IMR-90 (cell line): Measurements from ENCODE around the gene GSE1. TPM values are rescaled to one million over a fixed set of nuclear protein-coding genes. Genes with fewer than 3 reads are reported as not detected.

Source experiments
- ATAC-seq: fragments of 200-7000 bp; cut with Tn5 transposase; 2 replicates; pipeline ENCODE4 v1.9.1; 2020; ENCODE audit warnings: low read depth, mild to moderate bottlenecking, moderate library complexity
- BruUV-seq: library from RNA; stranded (reverse); fragments of 400-500 nt; replicated peaks from 2 replicates; lab custom pipeline; 2021; lab: Mats Ljungman, UMichigan
- CTCF ChIA-PET: fragments of 300-600 bp; formaldehyde crosslinking; extraction: SDS; loops from one replicate; lab custom pipeline; 2021; ENCODE audit warnings: antibody characterized with exemption; lab: Yijun Ruan, JAX
- POLR2A ChIA-PET: fragments of 300-600 bp; sonication (Branson Sonifier 250); formaldehyde crosslinking; loops from one replicate; lab custom pipeline; 2022; ENCODE audit warnings: antibody characterized with exemption; ENCODE audit not compliant: unreplicated experiment; lab: Charles Lee
- DNase-seq: peaks from one replicate; pipeline ENCODE4 v3.0.0; 2013
- H2AFZ ChIP-seq: replicated peaks from 2 replicates; pipeline ENCODE3; 2013; ENCODE audit warnings: low read length, mild to moderate bottlenecking; ENCODE audit not compliant: poor library complexity
- H2AK5ac ChIP-seq: 2 replicates; pipeline ENCODE4 v1.6.1; 2013; ENCODE audit warnings: low read depth, low read length, inconsistent platforms
- H2AK9ac ChIP-seq: replicated peaks from 2 replicates; pipeline ENCODE3; 2013; ENCODE audit warnings: mild to moderate bottlenecking, low read depth, low read length, moderate library complexity; ENCODE audit not compliant: poor library complexity
- H2BK120ac ChIP-seq: 2 replicates; pipeline ENCODE4 v1.6.1; 2013; ENCODE audit warnings: low read depth, low read length, inconsistent platforms
- H2BK15ac ChIP-seq: 3 replicates; pipeline ENCODE4 v1.6.1; 2013; ENCODE audit warnings: low read depth, low read length, inconsistent platforms
- H2BK20ac ChIP-seq: 2 replicates; pipeline ENCODE4 v1.6.1; 2013; ENCODE audit warnings: low read depth, mild to moderate bottlenecking, inconsistent platforms, low read length, moderate library complexity
- H2BK5ac ChIP-seq: 2 replicates; pipeline ENCODE4 v1.6.1; 2013; ENCODE audit warnings: mild to moderate bottlenecking, low read depth, low read length, inconsistent platforms; ENCODE audit not compliant: poor library complexity, severe bottlenecking
- H3K14ac ChIP-seq: replicated peaks from 2 replicates; pipeline ENCODE4 v1.6.1; 2013; ENCODE audit warnings: low read depth, low read length, inconsistent platforms
- H3K18ac ChIP-seq: 2 replicates; pipeline ENCODE4 v1.6.1; 2013; ENCODE audit warnings: low read depth, low read length, control low read depth
- H3K23ac ChIP-seq: 2 replicates; pipeline ENCODE4 v1.6.1; 2013; ENCODE audit warnings: low read depth, low read length, inconsistent platforms
- H3K27ac ChIP-seq: 2 replicates; pipeline ENCODE4 v1.5.1; 2013; ENCODE audit warnings: mild to moderate bottlenecking, control low read depth, low read length; ENCODE audit not compliant: insufficient read depth
- H3K27me3 ChIP-seq: 2 replicates; pipeline ENCODE4 v1.6.1; 2013; ENCODE audit warnings: low read length; ENCODE audit not compliant: control insufficient read depth, insufficient read depth
- H3K36me3 ChIP-seq: 2 replicates; pipeline ENCODE4 v1.6.1; 2013; ENCODE audit warnings: low read length, mixed read lengths; ENCODE audit not compliant: control insufficient read depth, insufficient read depth
- H3K4ac ChIP-seq: 2 replicates; pipeline ENCODE4 v1.6.1; 2013; ENCODE audit warnings: low read depth, low read length, inconsistent platforms
- H3K4me1 ChIP-seq: 2 replicates; pipeline ENCODE4 v1.6.1; 2013; ENCODE audit warnings: low read length, mixed read lengths; ENCODE audit not compliant: control insufficient read depth, insufficient read depth
- H3K4me2 ChIP-seq: 2 replicates; pipeline ENCODE4 v1.6.1; 2013; ENCODE audit warnings: low read depth, mild to moderate bottlenecking, control low read depth, low read length, moderate library complexity
- H3K4me3 ChIP-seq: 2 replicates; pipeline ENCODE4 v1.5.1; 2013; ENCODE audit warnings: low read depth, mild to moderate bottlenecking, control low read depth, low read length, moderate library complexity; ENCODE audit not compliant: insufficient read depth
- H3K56ac ChIP-seq: 2 replicates; pipeline ENCODE4 v1.6.1; 2013; ENCODE audit warnings: low read length, inconsistent platforms; ENCODE audit not compliant: insufficient read depth; ENCODE audit errors: extremely low read depth
- H3K79me1 ChIP-seq, 2 experiments: 2 replicates each; pipeline ENCODE4 v1.6.1; 2013; ENCODE audit warnings: low read length in 2 of 2, inconsistent platforms in 1 of 2, low read depth in 1 of 2
- H3K9ac ChIP-seq: 2 replicates; pipeline ENCODE4 v1.6.1; 2013; ENCODE audit warnings: low read depth, low read length, control low read depth
- H3K9me1 ChIP-seq: 2 replicates; pipeline ENCODE4 v1.6.1; 2013; ENCODE audit warnings: low read length, inconsistent platforms; ENCODE audit not compliant: insufficient read depth
- H3K9me3 ChIP-seq: 2 replicates; pipeline ENCODE4 v1.6.1; 2013; ENCODE audit warnings: low read length; ENCODE audit not compliant: control insufficient read depth, insufficient read depth
- H4K20me1 ChIP-seq: 2 replicates; pipeline ENCODE4 v1.6.1; 2013; ENCODE audit warnings: low read length, inconsistent platforms; ENCODE audit not compliant: insufficient read depth
- H4K5ac ChIP-seq: 2 replicates; pipeline ENCODE4 v1.6.1; 2013; ENCODE audit warnings: mild to moderate bottlenecking, low read depth, low read length, control low read depth
- H4K8ac ChIP-seq, 2 experiments: 2 replicates each; pipeline ENCODE4 v1.6.1; 2013; ENCODE audit warnings: low read depth in 2 of 2, low read length in 2 of 2, control low read depth in 1 of 2, inconsistent platforms in 1 of 2
- H4K91ac ChIP-seq: 2 replicates; pipeline ENCODE4 v1.6.1; 2013; ENCODE audit warnings: low read depth, low read length, inconsistent platforms; ENCODE audit not compliant: insufficient read depth
- BHLHE40 ChIP-seq: fragments of 150-350 bp; IDR thresholded peaks from 2 replicates; pipeline ENCODE4 v1.6.1; 2016; ENCODE audit warnings: mild to moderate bottlenecking, low read depth, low read length
- CEBPB ChIP-seq: IDR thresholded peaks from 2 replicates; pipeline ENCODE4 v1.6.1; 2012; ENCODE audit warnings: low read depth, low read length, improper control_type of control experiment
- CHD1 ChIP-seq: IDR thresholded peaks from 2 replicates; pipeline ENCODE4 v1.6.1; 2012; ENCODE audit warnings: low read depth, low read length, improper control_type of control experiment
- CTCF ChIP-seq: conservative IDR thresholded peaks from 2 replicates; pipeline ENCODE4 v1.5.1; 2012; ENCODE audit warnings: mild to moderate bottlenecking, low read depth, low read length, improper control_type of control experiment
- FOS ChIP-seq: fragments of 150-350 bp; IDR thresholded peaks from 2 replicates; pipeline ENCODE4 v1.6.1; 2016; ENCODE audit warnings: low read depth, low read length
- MXI1 ChIP-seq: IDR thresholded peaks from 2 replicates; pipeline ENCODE4 v1.6.1; 2012; ENCODE audit warnings: low read depth, mild to moderate bottlenecking, low read length, moderate library complexity, borderline replicate concordance
- NFE2L2 ChIP-seq: fragments of 150-350 bp; IDR thresholded peaks from 2 replicates; pipeline ENCODE4 v1.6.1; 2016; ENCODE audit warnings: low read depth, mild to moderate bottlenecking, low read length
- POLR2A ChIP-seq: IDR thresholded peaks from 2 replicates; pipeline ENCODE4 v1.6.1; 2012; ENCODE audit warnings: mild to moderate bottlenecking, low read depth, low read length
- RAD21 ChIP-seq: IDR thresholded peaks from 2 replicates; pipeline ENCODE4 v1.6.1; 2012; ENCODE audit warnings: low read length, improper control_type of control experiment
- RFX5 ChIP-seq: IDR thresholded peaks from 2 replicates; pipeline ENCODE4 v1.8.0; 2012; ENCODE audit warnings: low read depth, mild to moderate bottlenecking, low read length, moderate library complexity
- USF2 ChIP-seq: fragments of 150-350 bp; IDR thresholded peaks from 2 replicates; pipeline ENCODE4 v1.6.1; 2017; ENCODE audit warnings: mild to moderate bottlenecking, antibody characterized with exemption, low read length, low read depth
- WGBS, 2 experiments: methylation state at CpG; one replicate each; pipeline versions ENCODE4 v1.1.5 to v1.1.7; 2013; ENCODE audit warnings: missing lambda C conversion rate in 2 of 2; ENCODE audit not compliant: insufficient read length in 1 of 2; ENCODE audit errors: extremely low coverage in 2 of 2; 5-methylcytosine and 5-hydroxymethylcytosine counted together
- dilution Hi-C: fragments of 300-500 bp; cut with HindIII; formaldehyde crosslinking; loops from one replicate; pipeline ENCODE4 v1.14.3; 2018; ENCODE audit warnings: low sequenced_read_pairs; ENCODE audit not compliant: unreplicated experiment
- in situ Hi-C: fragments of 300-500 bp; cut with MboI; formaldehyde crosslinking; loops from 3 replicates; pipeline ENCODE4 v1.14.3; 2019; ENCODE audit warnings: low sequenced_read_pairs, inconsistent platforms, mixed read lengths
- intact Hi-C: fragments of 100-400 bp; cut with micrococcal nuclease; formaldehyde crosslinking; loops from 2 replicates; pipeline ENCODE4 v1.10.0; 2022
- polyA plus RNA-seq, 3 experiments: library from polyadenylated mRNA; depleted of rRNA; stranded (reverse); fragments of >200 nt; gene quantifications; 2 replicates each; pipeline ENCODE4 v1.2.3, GENCODE V29; 2012; ENCODE audit warnings: low replicate concordance in 1 of 3
- total RNA-seq: library from RNA; depleted of rRNA; stranded (reverse); fragments of >200 nt; gene quantifications from 2 replicates; pipeline ENCODE4 v1.2.3, GENCODE V29; 2012

GSE1 gene
- total and polyA plus RNA-seq, 2 of the 4 experiments (the other 2 are of a cell fraction): 14.9 to 25.5 TPM

GRCh38 chr16:85709766-85710585 lies 96.9 kb downstream of the GSE1 start (continued):
- no peak for TF ChIP-seq CTCF

- H3K27me3 ChIP-seq: no peaks in the 10 kb centered on the region
- H3K23ac ChIP-seq: no peak overlapping the region
- H3K9ac ChIP-seq: no peak overlapping the region
- no peak overlapping the region for H2BK120ac ChIP-seq
- CTCF ChIA-PET: interaction anchor here (0.8 kb wide), 1 partner anchor 35 kb away, joined by 3 read pairs; no protein-coding TSS in a partner anchor
- no peak overlapping the region for H4K8ac ChIP-seq
- no peak overlapping the region for H3K56ac ChIP-seq
- no peak overlapping the region for H4K91ac ChIP-seq
- H3K4me3 ChIP-seq: no peak overlapping the region
- ATAC-seq (no peak), DNase-seq (no peak)
- peaks cover 9% of the 10 kb centered on the region for H3K9me3 ChIP-seq
- peaks cover 3% of the 10 kb centered on the region for H3K36me3 ChIP-seq
- WGBS, 2 experiments: 67% methylated on average over 1 of the region's 9 CpGs; no CpG with 5 or more reads in 1 of the 2 experiments
- H3K18ac ChIP-seq: no peak overlapping the region
- H2AK5ac ChIP-seq: no peak overlapping the region
- no TSS peak for BruUV-seq
- peaks cover 5% of the 10 kb centered on the region for H3K9me1 ChIP-seq
- H3K4me2 ChIP-seq: no peak overlapping the region
- H3K79me1 ChIP-seq: no peaks in the 10 kb centered on the region
- H3K4ac ChIP-seq: no peak overlapping the region
- H3K4me1 ChIP-seq: no peaks in the 10 kb centered on the region; the same call in 1 of the 2 replicates
- H3K14ac ChIP-seq: no peak overlapping the region
- no peak overlapping the region for H2BK15ac ChIP-seq
- H2BK20ac ChIP-seq: no peak overlapping the region
- no peak overlapping the region for H4K5ac ChIP-seq
- H4K20me1 ChIP-seq: no peaks in the 10 kb centered on the region; the same call in none of the 2 replicates
- H2AK9ac ChIP-seq: no peak overlapping the region
- no peak overlapping the region for H2BK5ac ChIP-seq
- intact Hi-C loops: loop anchor here (10.0 kb wide), 1 partner anchor 436 kb away; no protein-coding TSS in a partner anchor
- dilution Hi-C loops: no loop called here
- no peak overlapping the region for H3K27ac ChIP-seq
- in situ Hi-C loops: no loop called here
- POLR2A ChIA-PET: no interaction called here
- H2AFZ ChIP-seq: no peak overlapping the region
- TF ChIP-seq BHLHE40 (no peak), USF2 (no peak), RAD21 (no peak), CTCF (no peak), CEBPB (no peak), FOS (no peak), NFE2L2 (no peak), MXI1 (no peak), RFX5 (no peak), POLR2A (no peak), CHD1 (no peak)
These were observed 97.6 kb downstream of the GSE1 start for GRCh38 chr16:85710732-85711131.
